Vagina (tissue), 2 donors: Measurements from ENCODE around the gene DHX38. TPM values are rescaled to one million over a fixed set of nuclear protein-coding genes. Genes with fewer than 3 reads are reported as not detected.

Experiments
- DNase-seq, 2 donors: peaks; one replicate each; pipeline ENCODE4 v3.0.0-alpha.2; 2017; ENCODE audit errors: extremely low spot score in 2 of 2
- H3K27ac ChIP-seq: fragments of 200-600 bp; sonication (generic); one replicate; pipeline ENCODE4 v1.5.1; 2019
- H3K27me3 ChIP-seq: fragments of 200-600 bp; sonication (generic); one replicate; pipeline ENCODE4 v1.5.1; 2019
- H3K36me3 ChIP-seq, 2 donors: fragments of 200-600 bp; sonication (generic); one replicate each; pipeline ENCODE4 v1.5.1; 2017 to 2019
- H3K4me1 ChIP-seq: fragments of 200-600 bp; sonication (generic); one replicate; pipeline ENCODE4 v1.5.1; 2019
- H3K4me3 ChIP-seq, 2 donors: fragments of 200-600 bp; sonication (generic); 1 replicate in 1 of 2; 2 replicates in 1 of 2; pipeline ENCODE4 v1.5.1; 2016 to 2019
- H3K9me3 ChIP-seq: fragments of 200-600 bp; sonication (generic); one replicate; pipeline ENCODE4 v1.5.1; 2019
- CTCF ChIP-seq, 3 experiments: fragments of 450-650 bp in 2 of 3; fragments of 200-600 bp in 1 of 3; sonication (generic) in 1 of 3; IDR thresholded peaks; one replicate each; pipeline ENCODE4 v1.5.1; 2017 to 2019; ENCODE audit warnings: antibody characterized with exemption in 3 of 3, mild to moderate bottlenecking in 2 of 3, moderate library complexity in 2 of 3
- POLR2A ChIP-seq, 2 donors: fragments of 450-650 bp; IDR thresholded peaks; one replicate each; pipeline ENCODE4 v1.6.1; 2017; ENCODE audit warnings: antibody characterized with exemption in 2 of 2, mild to moderate bottlenecking in 2 of 2, moderate library complexity in 2 of 2
- POLR2AphosphoS5 ChIP-seq, 2 donors: sonication (generic); formaldehyde crosslinking; IDR thresholded peaks; one replicate each; pipeline ENCODE4 v1.9.0; 2017; ENCODE audit warnings: antibody characterized with exemption in 2 of 2, mild to moderate bottlenecking in 2 of 2, low read depth in 1 of 2; ENCODE audit not compliant: insufficient read depth in 1 of 2
- intact Hi-C: fragments of 100-400 bp; cut with DNase I; formaldehyde crosslinking; loops from one replicate; pipeline ENCODE4 v1.15.1; 2023
- total RNA-seq: library from RNA; depleted of rRNA; stranded (reverse); fragments of >200 nt; gene quantifications from one replicate; pipeline ENCODE4 v1.2.3, GENCODE V29; 2016

DHX38 gene
- total RNA-seq, 1 donor from 2014 or later: 54.8 TPM

- no peak for TF ChIP-seq CTCF (IDR thresholded peaks at IDR 0.05)
- no peak for TF ChIP-seq POLR2A (IDR thresholded peaks at IDR 0.05)
- no peak for TF ChIP-seq POLR2AphosphoS5 (IDR thresholded peaks at IDR 0.05; ENCODE audit: insufficient read depth in 1 of 2, low read depth in 1 of 2)
- no peaks in the 10 kb centered on the region for H3K4me1 ChIP-seq
- no peak for DNase-seq
- H3K9me3 ChIP-seq: no peaks in the 10 kb centered on the region
- no peaks in the 10 kb centered on the region for H3K27me3 ChIP-seq
- H3K36me3 ChIP-seq: no peaks in the 10 kb centered on the region
- no peak overlapping the region for H3K27ac ChIP-seq
- intact Hi-C loops: no loop called here
- H3K4me3 ChIP-seq: no peak overlapping the region
Observed at GRCh38 chr16:72060405-72060804, 33.2 kb upstream of the DHX38 start.

- TF ChIP-seq CTCF (IDR thresholded peaks at IDR 0.05): no peak
- TF ChIP-seq POLR2A (IDR thresholded peaks at IDR 0.05): no peak
- no peak for TF ChIP-seq POLR2AphosphoS5 (IDR thresholded peaks at IDR 0.05; ENCODE audit: insufficient read depth in 1 of 2, low read depth in 1 of 2)
- intact Hi-C loops: no loop called here
Observed at GRCh38 chr16:72061564-72061963, 32.1 kb upstream of the DHX38 start.

GRCh38 chr16:72064361-72064894 is 29.2 kb upstream of the DHX38 start:
- H3K36me3 ChIP-seq: no peaks in the 10 kb centered on the region
- TF ChIP-seq POLR2AphosphoS5 (IDR thresholded peaks at IDR 0.05; ENCODE audit: insufficient read depth in 1 of 2, low read depth in 1 of 2) (no peak), POLR2A (IDR thresholded peaks at IDR 0.05) (no peak), CTCF (IDR thresholded peaks at IDR 0.05) (no peak)
- H3K9me3 ChIP-seq: no peaks in the 10 kb centered on the region
- H3K4me3 ChIP-seq: no peak overlapping the region
- H3K27me3 ChIP-seq: no peaks in the 10 kb centered on the region
- no peak overlapping the region for H3K27ac ChIP-seq
- no peak for DNase-seq
- intact Hi-C loops: no loop called here
- H3K4me1 ChIP-seq: no peaks in the 10 kb centered on the region

More at GRCh38 chr16:72061564-72061963, 32.1 kb upstream of the DHX38 start:
- H3K27ac ChIP-seq: no peak overlapping the region
- no peaks in the 10 kb centered on the region for H3K4me1 ChIP-seq
- DNase-seq: no peak
- H3K27me3 ChIP-seq: no peaks in the 10 kb centered on the region
- H3K4me3 ChIP-seq: no peak overlapping the region
- no peaks in the 10 kb centered on the region for H3K9me3 ChIP-seq
- H3K36me3 ChIP-seq: no peaks in the 10 kb centered on the region

GRCh38 chr16:72066747-72067146 is 26.9 kb upstream of the DHX38 start:
- Histone ChIP-seq H3K4me1 (no peaks in the 10 kb centered on the region), H3K27me3 (no peaks in the 10 kb centered on the region), H3K36me3 (no peaks in the 10 kb centered on the region), H3K4me3 (no peak overlapping the region), H3K9me3 (no peaks in the 10 kb centered on the region), H3K27ac (no peak overlapping the region)
- intact Hi-C loops: no loop called here
- no peak for DNase-seq
- no peak for TF ChIP-seq CTCF (IDR thresholded peaks at IDR 0.05)
- TF ChIP-seq POLR2A (IDR thresholded peaks at IDR 0.05): no peak
- no peak for TF ChIP-seq POLR2AphosphoS5 (IDR thresholded peaks at IDR 0.05; ENCODE audit: insufficient read depth in 1 of 2, low read depth in 1 of 2)

GRCh38 chr16:72068930-72069329 is 24.7 kb upstream of the DHX38 start:
- no peak for DNase-seq
- no peak overlapping the region for H3K4me3 ChIP-seq
- no peaks in the 10 kb centered on the region for H3K4me1 ChIP-seq
- intact Hi-C loops: no loop called here
- H3K27me3 ChIP-seq: no peaks in the 10 kb centered on the region
- H3K36me3 ChIP-seq: no peaks in the 10 kb centered on the region
- H3K27ac ChIP-seq: no peak overlapping the region
- TF ChIP-seq POLR2AphosphoS5 (IDR thresholded peaks at IDR 0.05; ENCODE audit: insufficient read depth in 1 of 2, low read depth in 1 of 2) (no peak), CTCF (IDR thresholded peaks at IDR 0.05) (no peak), POLR2A (IDR thresholded peaks at IDR 0.05) (no peak)
- no peaks in the 10 kb centered on the region for H3K9me3 ChIP-seq
